H4 (cell line): ENCODE measurements around the gene CASP12. TPM values are rescaled to one million over a fixed set of nuclear protein-coding genes. Genes with fewer than 3 reads are reported as not detected.

ENCODE experiments used
- DNase-seq: peaks from one replicate; pipeline ENCODE4 v3.0.0-alpha.2; 2015; ENCODE audit warnings: low spot score
- total RNA-seq: library from RNA; depleted of rRNA; stranded (reverse); fragments of >200 nt; shearing (Covaris generic); gene quantifications from 2 replicates; pipeline ENCODE4 v1.2.3, GENCODE V29; 2014

CASP12 gene
- total RNA-seq, 1 experiment from 2014 or later, result 0.04 TPM

- no peak for DNase-seq
Measured at GRCh38 chr11:104892723-104893511, 5.3 kb downstream of the CASP12 start.

GRCh38 chr11:104891135-104891534, 7.1 kb downstream of the CASP12 start:
- no peak for DNase-seq

- no peak for DNase-seq
Measured at GRCh38 chr11:104883342-104883741, 14.9 kb downstream of the CASP12 start.

GRCh38 chr11:104881117-104881794, 17.0 kb downstream of the CASP12 start:
- no peak for DNase-seq

- no peak for DNase-seq
Measured at GRCh38 chr11:104879514-104880190, 18.6 kb downstream of the CASP12 start.

GRCh38 chr11:104876861-104877431, 21.3 kb downstream of the CASP12 start:
- no peak for DNase-seq

GRCh38 chr11:104876324-104876723, 21.9 kb downstream of the CASP12 start:
- no peak for DNase-seq

GRCh38 chr11:104873252-104873651, 25.0 kb downstream of the CASP12 start:
- no peak for DNase-seq

GRCh38 chr11:104872393-104872792, 25.9 kb downstream of the CASP12 start:
- DNase-seq, result no peak

GRCh38 chr11:104870910-104871309, 27.4 kb downstream of the CASP12 start:
- no peak for DNase-seq

GRCh38 chr11:104866815-104867214, 31.4 kb downstream of the CASP12 start:
- no peak for DNase-seq

GRCh38 chr11:104858882-104859775, 39.1 kb downstream of the CASP12 start:
- DNase-seq, result no peak

- no peak for DNase-seq
Measured at GRCh38 chr11:104856607-104857006, 41.7 kb downstream of the CASP12 start.

GRCh38 chr11:104855965-104856364, 42.3 kb downstream of the CASP12 start:
- no peak for DNase-seq

- no peak for DNase-seq
Measured at GRCh38 chr11:104853276-104853675, 45.0 kb downstream of the CASP12 start.

- no peak for DNase-seq
Measured at GRCh38 chr11:104852811-104853210, 45.4 kb downstream of the CASP12 start.

GRCh38 chr11:104846216-104846615, 52.0 kb downstream of the CASP12 start:
- DNase-seq, result no peak

GRCh38 chr11:104844451-104844850, 53.8 kb downstream of the CASP12 start:
- no peak for DNase-seq

GRCh38 chr11:104843150-104843836, 55.0 kb downstream of the CASP12 start:
- no peak for DNase-seq

- DNase-seq, result no peak
Measured at GRCh38 chr11:104841973-104842525, 56.2 kb downstream of the CASP12 start.
